ENCODE results near the gene CASKIN1.

CASKIN1 gene

GRCh38 chr16:2190659-2191445 is 5.6 kb downstream of the CASKIN1 start:
- DNase-seq = no peak

- DNase-seq = no peak
Measured at GRCh38 chr16:2190002-2190658, 6.3 kb downstream of the CASKIN1 start.

DNA sequence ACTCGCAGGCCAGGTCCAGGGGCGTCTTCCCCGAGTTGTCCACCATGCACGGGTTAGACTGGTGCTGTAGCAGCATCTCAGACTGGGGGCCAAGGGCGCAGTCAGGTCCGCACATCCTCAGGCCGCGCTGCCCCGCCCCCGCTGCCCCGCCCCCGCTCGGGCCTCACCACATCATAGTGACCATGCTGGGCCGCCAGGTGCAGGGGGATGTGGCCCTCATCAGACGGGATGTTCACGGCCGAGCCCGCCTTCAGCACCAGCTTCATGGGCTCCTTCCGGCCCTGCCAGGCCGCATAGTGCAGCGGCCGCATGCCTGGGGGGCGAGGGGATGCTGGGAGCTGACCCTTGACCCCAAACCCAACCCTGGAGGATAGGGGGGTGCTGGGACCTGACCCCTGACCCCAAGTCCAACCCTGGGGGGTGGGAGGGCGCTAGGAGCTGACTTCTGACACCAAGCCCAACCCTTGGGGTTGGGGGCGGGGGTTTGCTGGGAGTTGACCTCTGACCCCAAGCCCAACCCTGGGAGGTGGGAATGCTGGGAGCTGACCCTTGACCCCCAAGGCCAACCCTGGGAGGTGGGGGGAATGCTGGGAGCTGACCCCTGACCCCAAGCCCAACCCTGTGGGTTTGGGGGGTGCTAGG is 7.0 kb downstream of the CASKIN1 start:
- no peak for DNase-seq

GRCh38 chr16:2188395-2188794 is 8.0 kb downstream of the CASKIN1 start:
- DNase-seq = no peak

DNA sequence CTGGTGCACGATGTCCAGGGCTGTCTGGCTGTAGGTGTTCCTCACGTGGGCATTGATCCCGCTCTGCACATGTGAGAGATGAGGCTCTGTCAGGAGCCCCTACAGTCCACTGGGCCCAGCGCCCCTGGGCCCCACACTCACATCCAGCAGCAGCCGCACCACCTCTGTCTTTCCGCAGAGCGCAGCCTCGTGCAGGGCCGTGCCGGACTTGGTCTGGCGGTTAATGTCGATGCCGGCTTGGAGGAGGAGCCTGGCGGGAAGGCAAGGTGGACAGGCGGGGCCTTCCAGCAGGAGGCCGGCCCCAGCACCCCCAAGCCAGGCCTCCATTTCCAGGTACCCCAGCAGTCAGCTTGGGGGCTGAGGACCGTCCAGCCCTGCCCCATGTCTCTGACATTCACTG is 9.2 kb downstream of the CASKIN1 start:
- DNase-seq = no peak

DNA sequence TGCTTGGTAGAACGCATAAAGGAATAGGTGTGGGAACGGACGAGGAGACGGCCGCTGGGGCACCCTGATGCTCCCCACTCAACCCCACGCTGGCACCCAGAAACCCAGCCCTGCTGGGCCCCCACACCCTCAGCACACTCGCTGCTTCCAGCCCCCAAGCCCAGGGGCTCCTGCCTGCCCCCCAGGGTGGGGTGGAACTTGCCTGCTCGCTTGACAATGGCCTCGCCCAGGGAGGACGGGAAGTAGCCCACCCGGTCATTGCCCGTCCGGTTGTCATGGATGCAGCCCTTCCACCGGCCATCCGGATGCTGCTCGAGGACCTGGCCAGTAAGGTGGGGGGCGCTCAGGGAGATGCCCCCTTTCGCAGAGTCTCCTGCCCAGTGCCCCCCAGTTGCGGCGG is 9.9 kb downstream of the CASKIN1 start:
- DNase-seq = no peak

GRCh38 chr16:2186064-2186463 is 10.3 kb downstream of the CASKIN1 start:
- no peak for DNase-seq

GRCh38 chr16:2184962-2185361 is 11.4 kb downstream of the CASKIN1 start:
- DNase-seq = no peak

- DNase-seq = no peak
Measured at GRCh38 chr16:2184346-2184745, 12.1 kb downstream of the CASKIN1 start.

DNA sequence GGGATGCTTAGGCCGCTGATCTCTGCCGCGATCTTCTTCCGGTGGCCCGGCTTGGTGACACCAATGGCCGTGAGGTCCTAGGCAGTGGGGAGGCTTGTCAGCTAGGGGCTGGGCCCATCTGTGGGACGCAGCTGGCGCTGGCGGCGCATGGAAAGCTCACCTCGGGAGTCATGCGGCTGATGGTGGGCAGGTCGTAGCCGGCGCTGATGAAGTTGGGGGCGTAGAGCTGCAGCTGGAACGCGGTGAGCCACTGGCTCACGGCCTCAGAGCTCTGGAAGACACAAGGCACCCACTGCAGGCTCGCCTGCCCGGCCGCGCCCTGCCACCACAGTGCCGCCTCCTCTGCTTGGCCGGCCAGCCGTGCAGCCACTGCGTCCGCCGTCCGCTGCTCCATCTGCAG is 12.7 kb downstream of the CASKIN1 start:
- no peak for DNase-seq

- DNase-seq = no peak
Measured at GRCh38 chr16:2181952-2182351, 14.5 kb downstream of the CASKIN1 start.

- no peak for DNase-seq
Measured at GRCh38 chr16:2180962-2181923, 15.2 kb downstream of the CASKIN1 start.

DNA sequence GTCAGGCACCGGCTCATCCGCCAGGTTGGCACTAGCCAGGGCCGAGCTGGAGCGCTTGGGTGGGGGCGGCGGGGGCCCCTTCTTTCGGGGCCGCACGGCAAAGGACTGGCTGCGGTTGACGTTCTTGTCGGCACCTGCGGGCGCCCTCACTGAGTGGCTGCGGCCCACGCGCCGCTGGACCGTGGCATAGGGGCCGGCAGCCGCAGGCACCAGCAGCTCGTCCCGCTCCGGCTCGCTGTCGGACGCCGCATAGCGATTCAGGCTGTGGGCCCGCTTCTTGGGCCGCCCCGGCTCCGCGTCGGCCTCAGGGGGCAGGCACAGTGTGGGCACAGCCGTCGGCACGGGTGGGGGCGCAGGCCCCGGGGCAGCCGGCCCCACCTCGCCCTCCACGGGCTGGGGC is 15.9 kb downstream of the CASKIN1 start:
- DNase-seq = no peak

- no peak for DNase-seq
Measured at GRCh38 chr16:2179576-2179975, 16.8 kb downstream of the CASKIN1 start.

GRCh38 chr16:2179107-2179501 is 17.3 kb downstream of the CASKIN1 start:
- no peak for DNase-seq

DNA sequence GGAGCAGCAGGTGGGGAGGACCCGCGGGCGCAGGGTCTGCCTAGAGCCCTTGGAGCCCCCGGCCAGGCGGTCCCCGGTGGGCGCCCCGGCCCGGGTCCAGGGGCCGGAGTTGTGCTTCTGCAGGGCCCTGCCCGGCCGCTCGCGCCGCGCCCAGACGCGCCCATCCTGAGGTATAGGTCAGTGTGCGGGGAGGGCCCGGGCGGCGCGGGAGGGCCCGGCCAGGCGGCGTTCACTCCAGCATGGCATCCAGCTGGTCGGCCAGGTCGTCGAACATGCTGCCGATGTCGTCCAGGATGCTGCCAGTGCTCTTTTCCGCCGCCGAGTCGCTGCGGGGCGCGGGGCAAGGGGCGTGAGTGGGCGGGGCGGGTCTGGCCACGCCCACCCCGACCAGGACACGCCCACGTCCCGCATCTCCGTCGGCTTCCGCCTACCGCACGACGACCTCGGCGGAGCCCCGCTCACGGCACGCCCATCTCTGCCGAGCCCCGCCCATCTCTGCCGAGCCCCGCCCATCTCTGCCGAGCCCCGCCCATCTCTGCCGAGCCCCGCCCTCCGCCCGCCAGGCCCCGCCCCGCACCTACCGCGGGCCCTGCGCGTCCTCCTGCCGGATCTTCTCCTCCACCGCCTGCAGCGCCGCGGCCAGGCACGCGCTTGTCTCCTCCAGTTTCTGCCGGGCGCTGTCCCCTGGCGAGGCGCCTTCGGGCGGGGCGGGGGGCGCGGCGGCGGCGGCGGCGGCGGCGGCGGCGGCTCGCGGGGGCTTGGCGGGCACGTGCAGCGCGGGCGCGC is 17.9 kb downstream of the CASKIN1 start:
- DNase-seq = peak; percentile 31

DNA sequence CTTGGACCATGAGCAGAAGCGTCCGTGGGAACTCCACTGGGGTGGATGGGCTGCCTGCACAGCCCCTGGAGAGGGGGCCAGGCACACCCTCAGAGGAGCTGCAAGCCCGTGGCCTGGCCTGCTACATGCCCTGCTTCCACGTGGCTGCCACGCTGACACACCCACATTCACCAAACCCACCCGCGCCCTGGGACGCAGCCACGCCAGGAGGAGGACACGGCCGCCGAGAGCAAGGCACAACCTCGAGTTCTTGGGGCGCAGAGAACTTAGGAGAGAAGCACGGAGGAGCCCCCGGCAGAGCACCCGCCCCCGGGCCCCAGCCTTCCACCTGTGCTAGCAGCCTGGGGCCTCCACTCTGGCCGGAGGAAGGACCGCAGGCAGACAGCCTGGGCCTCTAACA is 18.8 kb downstream of the CASKIN1 start:
- DNase-seq = no peak

- DNase-seq = no peak
Measured at GRCh38 chr16:2177101-2177500, 19.3 kb downstream of the CASKIN1 start.

- no peak for DNase-seq
Measured at GRCh38 chr16:2176047-2176446, 20.4 kb downstream of the CASKIN1 start.

DNA sequence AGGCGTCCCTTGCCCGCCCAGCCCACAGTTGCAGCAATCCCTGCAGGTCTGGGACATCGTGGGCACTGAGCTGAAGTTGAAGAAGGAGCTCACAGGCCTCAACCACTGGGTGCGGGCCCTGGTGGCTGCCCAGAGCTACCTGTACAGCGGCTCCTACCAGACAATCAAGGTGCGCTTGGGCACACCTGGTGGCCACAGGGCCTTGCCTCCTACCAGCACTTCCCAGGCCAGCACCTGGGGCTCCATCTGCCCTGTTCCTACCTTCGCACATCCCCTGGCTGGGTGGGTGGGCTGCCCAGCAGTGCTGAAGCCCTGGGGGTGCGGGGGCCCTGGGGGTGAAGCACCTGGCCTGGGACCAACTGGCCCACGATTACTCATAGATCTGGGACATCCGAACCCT is 21.0 kb downstream of the CASKIN1 start:
- DNase-seq = no peak

DNA sequence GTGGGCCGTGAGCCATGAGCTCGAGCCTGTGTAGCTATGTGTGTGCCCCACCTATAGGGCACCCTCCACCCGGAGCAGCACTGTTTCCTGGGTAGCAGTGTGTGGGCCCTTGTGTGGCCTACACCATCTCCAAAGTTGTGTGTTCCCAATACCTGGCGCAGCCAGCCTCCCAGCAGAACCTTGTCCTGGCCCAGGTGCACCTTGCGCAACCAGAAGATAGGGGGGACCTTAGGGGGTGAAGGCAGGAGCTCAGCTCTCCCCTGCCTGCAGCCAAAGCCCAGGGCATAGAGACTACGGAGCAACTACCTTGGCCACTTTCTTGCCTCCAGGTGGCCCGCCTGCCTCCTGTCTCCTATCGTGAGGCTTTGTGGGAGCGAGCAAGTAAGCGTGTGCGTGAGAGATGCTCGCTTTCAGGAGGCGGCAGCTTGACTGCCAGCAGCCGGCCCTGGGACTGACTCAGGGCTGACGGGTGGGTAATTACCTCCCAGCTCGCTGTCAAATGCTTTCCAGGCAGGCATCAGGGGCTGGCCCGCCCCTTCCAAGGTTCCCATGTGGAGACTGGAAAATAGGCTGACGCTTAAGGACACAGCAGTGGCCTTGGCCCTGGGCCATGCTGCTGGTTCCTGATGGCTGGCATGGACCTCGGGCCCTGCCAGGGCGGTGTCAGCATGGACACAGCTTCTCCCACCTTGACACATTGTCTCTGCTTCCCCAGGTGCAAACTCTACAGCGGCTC is 21.8 kb downstream of the CASKIN1 start:
- DNase-seq = no peak
